Peyer's patch (tissue), 4 donors: ENCODE data around the gene CST3. TPM values are rescaled to one million over a fixed set of nuclear protein-coding genes. Genes with fewer than 3 reads are reported as not detected.
A peak's percentile ranks its signal among the peaks of the same experiment; 100 is the strongest.
"Not testable (repeated sequence)": the region's sequence is repeated elsewhere in the genome, so short reads cannot be mapped to it uniquely, and the experiment has no call there.

Experiments used
- DNase-seq, 3 donors: peaks; one replicate each; pipeline ENCODE4 v3.0.0-alpha.2; 2017 to 2019
- H3K27ac ChIP-seq, 4 donors: fragments of 200-600 bp; sonication (generic); one replicate each; pipeline ENCODE4 v1.5.1; 2016 to 2019
- H3K27me3 ChIP-seq, 2 donors: fragments of 200-600 bp; sonication (generic); one replicate each; pipeline ENCODE4 v1.5.1; 2019
- H3K36me3 ChIP-seq, 3 donors: fragments of 200-600 bp; sonication (generic); one replicate each; pipeline ENCODE4 v1.5.1; 2016 to 2019
- H3K4me1 ChIP-seq, 4 donors: fragments of 200-600 bp; sonication (generic); one replicate each; pipeline ENCODE4 v1.5.1; 2016 to 2019
- H3K4me3 ChIP-seq, 4 donors: fragments of 200-600 bp; sonication (generic); 1 replicate in 3 of 4; 2 replicates in 1 of 4; pipeline ENCODE4 v1.5.1; 2016 to 2019; ENCODE audit warnings: mild to moderate bottlenecking in 1 of 4
- H3K9me3 ChIP-seq, 4 donors: fragments of 200-600 bp; sonication (generic); one replicate each; pipeline ENCODE4 v1.5.1; 2016 to 2019; ENCODE audit warnings: mild to moderate bottlenecking in 1 of 4
- CTCF ChIP-seq, 6 experiments: fragments of 450-650 bp in 4 of 6; fragments of 200-600 bp in 2 of 6; sonication (generic) in 1 of 6; IDR thresholded peaks; one replicate each; pipeline ENCODE4 v1.5.1; 2017 to 2019; ENCODE audit warnings: antibody characterized with exemption in 6 of 6, mild to moderate bottlenecking in 3 of 6, moderate library complexity in 1 of 6
- POLR2A ChIP-seq, 2 donors: fragments of 450-650 bp; IDR thresholded peaks; one replicate each; pipeline ENCODE4 v1.5.1; 2017; ENCODE audit warnings: antibody characterized with exemption in 2 of 2, mild to moderate bottlenecking in 2 of 2, moderate library complexity in 2 of 2
- total RNA-seq, 4 donors: library from RNA; depleted of rRNA; stranded (reverse); fragments of >200 nt; gene quantifications; one replicate each; pipeline ENCODE4 v1.1.0, GENCODE V29; 2016

The CST3 gene
- total RNA-seq, 4 donors from 2014 or later, result 221 to 1,587 (median 1,027) TPM

DNA sequence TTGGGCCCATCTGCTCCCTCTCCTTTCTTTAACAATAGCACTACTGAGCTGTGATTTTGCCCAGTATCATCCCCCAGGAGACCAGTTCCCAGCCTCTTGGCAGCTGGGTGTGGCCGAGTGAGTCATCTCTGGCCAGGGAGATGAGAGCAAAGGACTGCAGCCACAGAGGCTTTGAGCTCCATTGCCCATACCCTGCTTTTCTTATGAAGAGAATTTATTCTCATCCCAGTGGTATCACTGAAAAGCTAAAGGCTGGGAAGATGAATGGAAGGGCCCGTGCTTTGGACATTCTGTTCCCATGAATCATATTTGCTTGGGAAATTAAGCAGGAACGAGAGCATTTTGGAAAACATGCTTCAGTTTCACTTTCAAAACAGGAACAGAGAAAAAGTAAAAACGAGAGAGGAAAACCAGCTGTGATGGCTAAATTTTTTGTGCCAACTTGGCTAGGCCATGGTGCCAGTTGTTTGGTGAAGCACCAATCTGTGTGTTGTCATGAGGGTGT is 14.9 kb downstream of the CST3 start:
- H3K27me3 ChIP-seq, result no peaks in the 10 kb centered on the region
- H3K4me3 ChIP-seq, result peak overlapping the region in 2 of 4 donors; percentile 6 to 35
- TF ChIP-seq CTCF (IDR thresholded peaks at IDR 0.05) (no peak), POLR2A (IDR thresholded peaks at IDR 0.05) (no peak)
- H3K4me1 ChIP-seq, result peaks cover 0 to 24% (median 0%) of the 10 kb centered on the region in 4 donors
- H3K36me3 ChIP-seq, result no peaks in the 10 kb centered on the region
- H3K9me3 ChIP-seq, result no peaks in the 10 kb centered on the region
- peak overlapping the region; percentile 50 to 88 (median 64) for H3K27ac ChIP-seq
- peak in 1 of 3 donors; percentile 86 for DNase-seq

GRCh38 chr20:23622401-23622800 is 15.4 kb downstream of the CST3 start:
- not testable (repeated sequence) for DNase-seq, H3K9me3 ChIP-seq, H3K4me3 ChIP-seq, H3K36me3 ChIP-seq, H3K27me3 ChIP-seq
- peaks cover 0 to 24% (median 0%) of the 10 kb centered on the region in 4 donors for H3K4me1 ChIP-seq
- H3K27ac ChIP-seq, result peak overlapping the region; percentile 50 to 88 (median 64)

DNA sequence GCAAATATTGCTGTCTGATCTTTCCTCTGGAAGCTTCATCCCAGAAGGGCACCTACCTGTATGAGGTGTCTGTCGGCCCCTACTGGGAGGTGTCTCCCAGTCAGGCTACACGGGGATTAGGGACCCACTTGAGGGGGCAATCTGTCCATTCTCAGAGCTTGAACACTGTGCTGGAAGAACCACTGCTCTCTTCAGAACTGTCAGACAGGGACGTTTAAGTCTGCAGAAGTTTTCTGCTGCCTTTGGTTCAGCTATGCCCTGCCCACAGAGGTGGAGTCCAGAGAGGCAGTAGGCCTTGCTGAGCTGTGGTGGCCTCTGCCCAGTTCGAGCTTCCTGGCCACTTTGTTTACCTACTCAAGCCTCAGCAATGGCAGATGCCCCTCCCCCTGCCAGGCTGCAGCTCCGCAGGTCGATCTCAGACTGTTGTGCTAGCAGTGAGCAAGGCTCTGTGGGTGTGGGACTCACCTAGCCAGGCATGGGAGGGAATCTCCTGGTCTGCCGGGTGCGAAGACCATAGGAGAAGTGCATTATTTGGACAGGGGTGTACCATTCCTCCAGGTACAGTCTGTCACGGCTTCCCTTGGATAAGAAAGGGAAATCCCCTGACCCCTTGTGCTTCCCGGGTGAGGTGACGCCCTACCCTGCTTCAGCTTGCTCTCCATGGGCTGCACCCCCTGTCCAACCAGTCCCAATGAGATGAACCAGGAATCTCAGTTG is 16.9 kb downstream of the CST3 start:
- H3K4me1 ChIP-seq, result peaks cover 0 to 16% (median 0%) of the 10 kb centered on the region in 4 donors
- H3K36me3 ChIP-seq, H3K27me3 ChIP-seq, H3K27ac ChIP-seq, DNase-seq, H3K4me3 ChIP-seq, H3K9me3 ChIP-seq: not testable (repeated sequence)

- DNase-seq, result no peak
- Histone ChIP-seq H3K27me3 (no peaks in the 10 kb centered on the region), H3K4me1 (peaks cover 0 to 5% (median 0%) of the 10 kb centered on the region in 4 donors), H3K27ac (peak overlapping the region in 2 of 4 donors; percentile 13 to 33), H3K9me3 (no peaks in the 10 kb centered on the region), H3K4me3 (no peak overlapping the region), H3K36me3 (no peaks in the 10 kb centered on the region)
- TF ChIP-seq POLR2A (IDR thresholded peaks at IDR 0.05), result no peak
- TF ChIP-seq CTCF (IDR thresholded peaks at IDR 0.05), result no peak
Measured at GRCh38 chr20:23614163-23614562, 23.6 kb downstream of the CST3 start.

DNA sequence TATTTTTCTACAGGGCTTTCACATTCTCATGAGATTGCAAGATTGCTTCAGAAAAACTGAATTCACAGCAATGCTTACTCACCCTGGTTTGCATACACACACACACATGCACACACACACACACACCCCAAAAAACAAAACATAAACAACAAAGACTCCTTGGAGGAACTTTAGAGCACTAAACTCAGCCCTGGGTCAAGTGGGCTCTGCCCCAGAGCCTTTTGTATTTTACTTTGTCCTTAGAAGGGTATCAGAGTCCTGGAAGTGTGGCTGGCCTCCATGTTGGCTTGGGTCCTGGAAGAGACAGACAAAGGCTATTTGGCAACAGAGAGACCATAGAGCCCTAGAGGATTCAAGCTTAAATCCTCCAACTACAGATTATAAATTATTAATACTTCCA is 24.1 kb downstream of the CST3 start:
- Histone ChIP-seq H3K27ac (peak overlapping the region in 3 of 4 donors; percentile 13 to 33 (median 32)), H3K27me3 (no peaks in the 10 kb centered on the region), H3K36me3 (no peaks in the 10 kb centered on the region), H3K4me3 (no peak overlapping the region), H3K4me1 (peaks cover 0 to 5% (median 0%) of the 10 kb centered on the region in 4 donors), H3K9me3 (no peaks in the 10 kb centered on the region)
- TF ChIP-seq CTCF (IDR thresholded peaks at IDR 0.05) (no peak), POLR2A (IDR thresholded peaks at IDR 0.05) (no peak)
- DNase-seq, result no peak

DNA sequence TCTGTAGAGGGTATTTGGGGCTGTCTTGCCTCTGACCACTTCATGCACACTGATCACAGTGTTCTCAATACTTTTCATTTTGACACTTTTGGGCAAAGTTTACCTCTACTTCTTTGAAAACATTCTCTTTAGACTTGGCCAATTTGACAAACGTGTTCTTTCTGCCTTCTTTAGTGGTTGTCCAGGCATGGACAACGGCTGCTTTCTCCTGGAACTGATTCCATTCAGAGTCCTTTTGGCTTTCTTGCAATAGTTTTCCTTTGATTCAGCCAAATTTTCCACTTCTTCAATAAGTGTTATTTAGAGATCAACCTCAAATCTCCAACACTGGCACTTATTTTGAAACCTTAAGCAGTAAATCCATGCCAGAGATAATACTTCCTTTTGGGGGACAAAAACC is 25.4 kb downstream of the CST3 start:
- no peak for TF ChIP-seq CTCF (IDR thresholded peaks at IDR 0.05)
- no peak for TF ChIP-seq POLR2A (IDR thresholded peaks at IDR 0.05)
- DNase-seq, result no peak
- H3K9me3 ChIP-seq, result no peaks in the 10 kb centered on the region
- H3K36me3 ChIP-seq, result no peaks in the 10 kb centered on the region
- H3K27ac ChIP-seq, result no peak overlapping the region
- peaks cover 0 to 5% (median 0%) of the 10 kb centered on the region in 4 donors for H3K4me1 ChIP-seq
- H3K4me3 ChIP-seq, result no peak overlapping the region
- H3K27me3 ChIP-seq, result no peaks in the 10 kb centered on the region
